HEK293T (cell line): ENCODE measurements around the gene PITHD1.

Source experiments
- ARNT ChIP-seq: fragments of 450-650 bp; IDR thresholded peaks from 2 replicates; pipeline ENCODE4 v1.6.1; 2017; ENCODE audit warnings: mild to moderate bottlenecking
- FOXA1 ChIP-seq: fragments of 450-650 bp; IDR thresholded peaks from 2 replicates; pipeline ENCODE4 v1.6.1; 2016; ENCODE audit warnings: mild to moderate bottlenecking
- FOXK2 ChIP-seq: fragments of 450-650 bp; IDR thresholded peaks from 2 replicates; pipeline ENCODE4 v1.6.1; 2016; ENCODE audit warnings: mild to moderate bottlenecking
- FOXM1 ChIP-seq: fragments of 450-650 bp; IDR thresholded peaks from 2 replicates; pipeline ENCODE4 v1.6.1; 2017; ENCODE audit warnings: mild to moderate bottlenecking, borderline replicate concordance
- NFRKB ChIP-seq: fragments of 450-650 bp; IDR thresholded peaks from 2 replicates; pipeline ENCODE4 v1.6.1; 2016; ENCODE audit warnings: mild to moderate bottlenecking, moderate library complexity
- SP1 ChIP-seq: fragments of 450-650 bp; IDR thresholded peaks from 2 replicates; pipeline ENCODE4 v1.6.1; 2017
- SUZ12 ChIP-seq: fragments of 450-650 bp; IDR thresholded peaks from 2 replicates; pipeline ENCODE4 v1.6.1; 2016; ENCODE audit warnings: mild to moderate bottlenecking
- TARDBP ChIP-seq: fragments of 450-650 bp; IDR thresholded peaks from 2 replicates; pipeline ENCODE4 v1.6.1; 2016
- ZNF384 ChIP-seq: fragments of 450-650 bp; IDR thresholded peaks from 2 replicates; pipeline ENCODE4 v1.6.1; 2016
- TF ChIP-seq, protein P1 (sequence below): fragments of 450-650 bp; IDR thresholded peaks from 2 replicates; pipeline ENCODE4 v1.6.1; 2016

GRCh38 chr1:23745515-23745914, 32.7 kb upstream of the PITHD1 start:
- no peak for TF ChIP-seq FOXM1
- TF ChIP-seq, protein P1, sequence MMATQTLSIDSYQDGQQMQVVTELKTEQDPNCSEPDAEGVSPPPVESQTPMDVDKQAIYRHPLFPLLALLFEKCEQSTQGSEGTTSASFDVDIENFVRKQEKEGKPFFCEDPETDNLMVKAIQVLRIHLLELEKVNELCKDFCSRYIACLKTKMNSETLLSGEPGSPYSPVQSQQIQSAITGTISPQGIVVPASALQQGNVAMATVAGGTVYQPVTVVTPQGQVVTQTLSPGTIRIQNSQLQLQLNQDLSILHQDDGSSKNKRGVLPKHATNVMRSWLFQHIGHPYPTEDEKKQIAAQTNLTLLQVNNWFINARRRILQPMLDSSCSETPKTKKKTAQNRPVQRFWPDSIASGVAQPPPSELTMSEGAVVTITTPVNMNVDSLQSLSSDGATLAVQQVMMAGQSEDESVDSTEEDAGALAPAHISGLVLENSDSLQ = no peak
- TF ChIP-seq TARDBP = no peak
- TF ChIP-seq ARNT = no peak
- no peak for TF ChIP-seq SUZ12
- TF ChIP-seq NFRKB = no peak
- no peak for TF ChIP-seq FOXK2
- TF ChIP-seq FOXA1 = no peak
- TF ChIP-seq SP1 = no peak
- TF ChIP-seq ZNF384 = no peak
